Tibial nerve (tissue), 3 donors: ENCODE results near the gene COBLL1.

Experiments used
- CTCF ChIP-seq, 5 experiments: fragments of 200-600 bp in 3 of 5; fragments of 450-650 bp in 2 of 5; sonication (generic) in 3 of 5; IDR thresholded peaks; one replicate each; pipeline ENCODE4 v1.5.1; 2016 to 2019; ENCODE audit warnings: antibody characterized with exemption in 5 of 5, mild to moderate bottlenecking in 3 of 5, moderate library complexity in 2 of 5
- POLR2A ChIP-seq, 2 donors: fragments of 450-650 bp; IDR thresholded peaks; one replicate each; pipeline ENCODE4 v1.6.1; 2017; ENCODE audit warnings: antibody characterized with exemption in 2 of 2, mild to moderate bottlenecking in 2 of 2, moderate library complexity in 2 of 2

- TF ChIP-seq CTCF (IDR thresholded peaks at IDR 0.05) (no peak), POLR2A (IDR thresholded peaks at IDR 0.05) (no peak)
These were observed 127.2 kb downstream of the COBLL1 start for GRCh38 chr2:164714471-164714870.
